Natural killer cell (primary cell): ENCODE measurements around the gene SDC4. TPM values are rescaled to one million over a fixed set of nuclear protein-coding genes. Genes with fewer than 3 reads are reported as not detected.

Experiments
- ATAC-seq, 3 donors: fragments of 150-1000 bp in 2 of 3; fragments of 200-7000 bp in 1 of 3; cut with Tn5 transposase; 1 replicate in 1 of 3; 2 replicates in 2 of 3; pipeline ENCODE4 v1.10.0; 2021; ENCODE audit warnings: mild to moderate bottlenecking in 2 of 3, moderate library complexity in 2 of 3
- DNase-seq, 2 donors: peaks; one replicate each; pipeline versions ENCODE4 v3.0.0 to v3.0.0-alpha.2; 2013 to 2021; ENCODE audit warnings: mixed read lengths in 1 of 2
- H3K27ac ChIP-seq: one replicate; pipeline ENCODE4 v1.5.1; 2013; ENCODE audit warnings: mild to moderate bottlenecking, low read length
- H3K27me3 ChIP-seq: one replicate; pipeline ENCODE4 v1.6.1; 2013; ENCODE audit warnings: low read length; ENCODE audit not compliant: control insufficient read depth, insufficient read depth
- H3K36me3 ChIP-seq: one replicate; pipeline ENCODE4 v1.6.1; 2013; ENCODE audit warnings: low read length; ENCODE audit not compliant: control insufficient read depth, insufficient read depth
- H3K4me1 ChIP-seq: one replicate; pipeline ENCODE4 v1.6.1; 2013; ENCODE audit warnings: low read length; ENCODE audit not compliant: control insufficient read depth, insufficient read depth
- H3K4me3 ChIP-seq: one replicate; pipeline ENCODE4 v1.5.1; 2013; ENCODE audit warnings: low read length
- H3K9me3 ChIP-seq: one replicate; pipeline ENCODE4 v1.6.1; 2013; ENCODE audit warnings: low read length; ENCODE audit not compliant: control insufficient read depth, insufficient read depth
- H3K27ac Mint-ChIP-seq, 2 donors: one replicate each; pipeline ENCODE4 v1.8.0; 2022; ENCODE audit warnings: mild to moderate bottlenecking in 2 of 2, mixed read lengths in 2 of 2, moderate library complexity in 1 of 2
- H3K27me3 Mint-ChIP-seq, 2 donors: one replicate each; pipeline ENCODE4 v1.8.0; 2022; ENCODE audit warnings: low read depth in 2 of 2, mixed read lengths in 2 of 2
- H3K36me3 Mint-ChIP-seq: one replicate; pipeline ENCODE4 v1.8.0; 2022; ENCODE audit warnings: mixed read lengths
- H3K4me1 Mint-ChIP-seq, 2 donors: one replicate each; pipeline ENCODE4 v1.8.0; 2022; ENCODE audit warnings: mixed read lengths in 2 of 2
- H3K4me3 Mint-ChIP-seq: one replicate; pipeline ENCODE4 v1.8.0; 2022; ENCODE audit warnings: mild to moderate bottlenecking, moderate library complexity, mixed read lengths
- H3K9me3 Mint-ChIP-seq, 2 donors: one replicate each; pipeline ENCODE4 v1.8.0; 2022; ENCODE audit warnings: mixed read lengths in 2 of 2
- WGBS: methylation state at CpG from one replicate; pipeline ENCODE4 v1.1.7; 2013; ENCODE audit warnings: missing lambda C conversion rate; ENCODE audit not compliant: insufficient coverage; 5-methylcytosine and 5-hydroxymethylcytosine counted together
- intact Hi-C: fragments of 100-400 bp; cut with micrococcal nuclease; formaldehyde crosslinking; loops from one replicate; pipeline ENCODE4 v1.14.2; 2022
- total RNA-seq, 4 donors: library from RNA; stranded (reverse); fragments of 120-200 nt in 1 of 4; gene quantifications; one replicate each; pipeline versions ENCODE4 v1.2.3 to v1.2.4, GENCODE V29; 2013 to 2022
- TF ChIP-seq, protein P1 (sequence below): fragments of 200-600 bp; IDR thresholded peaks from one replicate; pipeline ENCODE4 v1.8.0; 2022; ENCODE audit warnings: antibody characterized with exemption

SDC4 gene
- total RNA-seq, 3 donors from 2014 or later (not counting 1 experiment from before 2014, with no cell fraction given), result 0.45 to 1.8 (median 1.5) TPM

DNA sequence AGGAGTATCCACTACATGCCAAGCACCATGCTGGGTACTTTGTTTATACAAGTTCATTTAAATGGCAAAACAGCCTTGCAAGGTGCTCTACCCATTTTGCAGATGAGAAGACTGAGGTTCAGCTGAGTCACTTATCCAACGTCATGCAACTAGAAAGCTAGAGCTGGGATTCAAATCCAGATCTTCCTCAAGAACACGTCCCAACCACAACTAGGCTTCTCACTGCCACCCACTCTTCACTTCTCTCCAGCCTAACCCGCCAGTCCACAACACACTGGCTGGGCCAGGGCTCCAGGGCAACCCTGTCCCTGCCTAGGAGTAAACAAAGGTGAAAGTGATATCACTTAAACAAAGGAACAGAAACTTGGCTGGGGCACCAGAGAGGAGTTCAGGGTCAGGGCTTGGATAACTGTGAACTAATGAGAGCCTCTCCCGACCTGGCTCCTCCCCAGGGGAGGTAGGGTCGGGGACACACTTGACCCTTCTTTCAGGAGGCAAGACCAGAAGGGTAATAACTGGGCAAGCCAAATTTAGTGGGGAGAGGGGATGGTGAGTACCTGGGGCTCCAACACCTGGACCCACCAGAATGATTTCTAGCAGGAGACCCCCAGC, 7.9 kb downstream of the SDC4 start:
- Mint-ChIP-seq H3K27ac (no peak overlapping the region), H3K9me3 (no peaks in the 10 kb centered on the region), H3K4me3 (no peak overlapping the region), H3K4me1 (no peaks in the 10 kb centered on the region), H3K36me3 (no peaks in the 10 kb centered on the region), H3K27me3 (no peaks in the 10 kb centered on the region)
- Histone ChIP-seq H3K9me3 (no peaks in the 10 kb centered on the region), H3K36me3 (no peaks in the 10 kb centered on the region), H3K27ac (no peak overlapping the region), H3K4me1 (no peaks in the 10 kb centered on the region), H3K4me3 (no peak overlapping the region), H3K27me3 (no peaks in the 10 kb centered on the region)
- TF ChIP-seq, protein P1, sequence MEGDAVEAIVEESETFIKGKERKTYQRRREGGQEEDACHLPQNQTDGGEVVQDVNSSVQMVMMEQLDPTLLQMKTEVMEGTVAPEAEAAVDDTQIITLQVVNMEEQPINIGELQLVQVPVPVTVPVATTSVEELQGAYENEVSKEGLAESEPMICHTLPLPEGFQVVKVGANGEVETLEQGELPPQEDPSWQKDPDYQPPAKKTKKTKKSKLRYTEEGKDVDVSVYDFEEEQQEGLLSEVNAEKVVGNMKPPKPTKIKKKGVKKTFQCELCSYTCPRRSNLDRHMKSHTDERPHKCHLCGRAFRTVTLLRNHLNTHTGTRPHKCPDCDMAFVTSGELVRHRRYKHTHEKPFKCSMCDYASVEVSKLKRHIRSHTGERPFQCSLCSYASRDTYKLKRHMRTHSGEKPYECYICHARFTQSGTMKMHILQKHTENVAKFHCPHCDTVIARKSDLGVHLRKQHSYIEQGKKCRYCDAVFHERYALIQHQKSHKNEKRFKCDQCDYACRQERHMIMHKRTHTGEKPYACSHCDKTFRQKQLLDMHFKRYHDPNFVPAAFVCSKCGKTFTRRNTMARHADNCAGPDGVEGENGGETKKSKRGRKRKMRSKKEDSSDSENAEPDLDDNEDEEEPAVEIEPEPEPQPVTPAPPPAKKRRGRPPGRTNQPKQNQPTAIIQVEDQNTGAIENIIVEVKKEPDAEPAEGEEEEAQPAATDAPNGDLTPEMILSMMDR, result no peak
- intact Hi-C loops, result no loop called here
- ATAC-seq (no peak), DNase-seq (no peak)
- WGBS, result 81% methylated on average over 5 of the region's 5 CpGs

DNA sequence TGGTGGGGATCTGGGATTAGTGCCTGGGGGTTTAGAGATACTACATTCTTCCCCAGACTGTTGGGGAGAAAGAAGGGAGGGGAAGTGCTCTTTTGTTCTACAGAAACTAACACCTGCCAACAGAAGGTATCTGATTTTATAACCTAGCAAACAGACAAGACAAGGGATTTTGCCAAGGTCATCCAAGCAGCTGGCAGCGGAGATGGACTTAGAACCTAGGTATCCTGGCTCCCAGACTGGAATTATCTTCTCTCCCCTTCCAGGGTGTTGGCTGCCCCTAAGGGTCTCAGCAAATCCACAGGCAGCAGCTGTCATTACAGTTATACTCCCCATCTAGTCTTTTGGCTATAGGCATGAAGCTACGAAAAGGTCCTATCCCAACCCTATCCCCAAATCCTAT, 8.4 kb downstream of the SDC4 start:
- Histone ChIP-seq H3K27ac (no peak overlapping the region), H3K4me1 (no peaks in the 10 kb centered on the region), H3K9me3 (no peaks in the 10 kb centered on the region), H3K4me3 (no peak overlapping the region), H3K36me3 (no peaks in the 10 kb centered on the region), H3K27me3 (no peaks in the 10 kb centered on the region)
- H3K36me3 Mint-ChIP-seq, result no peaks in the 10 kb centered on the region
- DNase-seq (no peak), ATAC-seq (no peak)
- no peaks in the 10 kb centered on the region for H3K27me3 Mint-ChIP-seq
- H3K9me3 Mint-ChIP-seq, result no peaks in the 10 kb centered on the region
- 94% methylated on average over 2 of the region's 2 CpGs for WGBS
- H3K4me3 Mint-ChIP-seq, result no peak overlapping the region
- intact Hi-C loops, result no loop called here
- TF ChIP-seq, protein P1, result no peak
- H3K27ac Mint-ChIP-seq, result no peak overlapping the region
- H3K4me1 Mint-ChIP-seq, result no peaks in the 10 kb centered on the region

GRCh38 chr20:45339084-45339483, 9.1 kb downstream of the SDC4 start:
- H3K9me3 ChIP-seq, result no peaks in the 10 kb centered on the region
- intact Hi-C loops, result no loop called here
- TF ChIP-seq, protein P1, result no peak
- no peak overlapping the region for H3K4me3 Mint-ChIP-seq
- no peaks in the 10 kb centered on the region for H3K9me3 Mint-ChIP-seq
- 91% methylated on average over 6 of the region's 6 CpGs for WGBS
- no peaks in the 10 kb centered on the region for H3K4me1 Mint-ChIP-seq
- H3K27ac Mint-ChIP-seq, result no peak overlapping the region
- H3K36me3 Mint-ChIP-seq, result no peaks in the 10 kb centered on the region
- no peak for ATAC-seq
- no peaks in the 10 kb centered on the region for H3K27me3 Mint-ChIP-seq
- H3K4me3 ChIP-seq, result no peak overlapping the region
- DNase-seq, result no peak
- H3K27me3 ChIP-seq, result no peaks in the 10 kb centered on the region
- H3K4me1 ChIP-seq, result no peaks in the 10 kb centered on the region
- H3K27ac ChIP-seq, result no peak overlapping the region
- H3K36me3 ChIP-seq, result no peaks in the 10 kb centered on the region
